Posterior cingulate gyrus (tissue), 11 donors: ENCODE measurements around the gene LILRB3.
A peak's percentile ranks its signal among the peaks of the same experiment; 100 is the strongest.
"Not testable (repeated sequence)": the region's sequence is repeated elsewhere in the genome, so short reads cannot be mapped to it uniquely, and the experiment has no call there.

Experiments
- DNase-seq, 10 donors: peaks; one replicate each; pipeline versions ENCODE4 v3.0.0 to v3.0.0-alpha.2; 2020 to 2021; ENCODE audit warnings: mixed read lengths in 3 of 10
- intact Hi-C: fragments of 100-400 bp; cut with DNase I; formaldehyde crosslinking; loops from one replicate; pipeline ENCODE4 v1.15.1; 2023

Gene LILRB3

GRCh38 chr19:54222474-54223276 lies at the start of gene LILRB3:
Gene LILRB3 (minus strand): TSS chr19:54223007. CDS start chr19:54222976, 31 bp downstream.
- intact Hi-C loops, DNase-seq: not testable (repeated sequence)

- intact Hi-C loops, DNase-seq: not testable (repeated sequence)
These were observed 49.4 kb upstream of the LILRB3 start for GRCh38 chr19:54272181-54272580.

GRCh38 chr19:54271587-54271986 lies 48.8 kb upstream of the LILRB3 start:
- intact Hi-C loops, DNase-seq: not testable (repeated sequence)

- peak in 1 of 10 donors; percentile 34 for DNase-seq
- intact Hi-C loops: no loop called here
These were observed 48.3 kb upstream of the LILRB3 start for GRCh38 chr19:54271106-54271505.

GRCh38 chr19:54268936-54269335 lies 46.1 kb upstream of the LILRB3 start:
- intact Hi-C loops: no loop called here
- no peak for DNase-seq

- DNase-seq: peak in 7 of 10 donors; percentile 39 to 88 (median 62)
- intact Hi-C loops: no loop called here
These were observed 43.3 kb upstream of the LILRB3 start for GRCh38 chr19:54266133-54266532.

GRCh38 chr19:54262470-54262869 lies 39.7 kb upstream of the LILRB3 start:
- intact Hi-C loops: no loop called here
- DNase-seq: no peak

- intact Hi-C loops: no loop called here
- DNase-seq: peak in 1 of 10 donors; percentile 40
These were observed 39.3 kb upstream of the LILRB3 start for GRCh38 chr19:54262066-54262465.

GRCh38 chr19:54257116-54257480 lies 34.3 kb upstream of the LILRB3 start, which contains the start of gene LILRB5:
Gene LILRB5 (minus strand): TSS chr19:54257273. CDS start chr19:54257193, 80 bp downstream.
- intact Hi-C loops: no loop called here
- DNase-seq: peak in 1 of 10 donors; percentile 33

GRCh38 chr19:54256250-54257115 lies 33.7 kb upstream of the LILRB3 start:
- peak in 1 of 10 donors; percentile 47 for DNase-seq
- intact Hi-C loops: no loop called here

- intact Hi-C loops: no loop called here
- peak in 1 of 10 donors; percentile 48 for DNase-seq
These were observed 32.4 kb upstream of the LILRB3 start for GRCh38 chr19:54255105-54255775.

- peak in 1 of 10 donors; percentile 60 for DNase-seq
- intact Hi-C loops: no loop called here
These were observed 31.5 kb upstream of the LILRB3 start for GRCh38 chr19:54254195-54254906.

- no peak for DNase-seq
- intact Hi-C loops: no loop called here
These were observed 30.8 kb upstream of the LILRB3 start for GRCh38 chr19:54253331-54254194.

GRCh38 chr19:54252845-54253244 lies 30.0 kb upstream of the LILRB3 start:
- intact Hi-C loops: no loop called here
- no peak for DNase-seq

- intact Hi-C loops: no loop called here
- no peak for DNase-seq
These were observed 29.4 kb upstream of the LILRB3 start for GRCh38 chr19:54252243-54252642.

GRCh38 chr19:54248016-54248601 lies 25.3 kb upstream of the LILRB3 start:
- intact Hi-C loops: no loop called here
- DNase-seq: peak in 2 of 10 donors; percentile 11 to 26

- intact Hi-C loops: no loop called here
- DNase-seq: no peak
These were observed 24.5 kb upstream of the LILRB3 start for GRCh38 chr19:54247106-54247930.

GRCh38 chr19:54245936-54246335 lies 23.1 kb upstream of the LILRB3 start:
- DNase-seq: no peak
- intact Hi-C loops: no loop called here
